ENCODE results near the gene RGL2. TPM values are rescaled to one million over a fixed set of nuclear protein-coding genes. Genes with fewer than 3 reads are reported as not detected.
"Not testable (repeated sequence)": the region's sequence is repeated elsewhere in the genome, so short reads cannot be mapped to it uniquely, and the experiment has no call there.

The RGL2 gene
- total RNA-seq, 4 donors from 2014 or later: 66.8 to 78.5 (median 71.3) TPM

DNA sequence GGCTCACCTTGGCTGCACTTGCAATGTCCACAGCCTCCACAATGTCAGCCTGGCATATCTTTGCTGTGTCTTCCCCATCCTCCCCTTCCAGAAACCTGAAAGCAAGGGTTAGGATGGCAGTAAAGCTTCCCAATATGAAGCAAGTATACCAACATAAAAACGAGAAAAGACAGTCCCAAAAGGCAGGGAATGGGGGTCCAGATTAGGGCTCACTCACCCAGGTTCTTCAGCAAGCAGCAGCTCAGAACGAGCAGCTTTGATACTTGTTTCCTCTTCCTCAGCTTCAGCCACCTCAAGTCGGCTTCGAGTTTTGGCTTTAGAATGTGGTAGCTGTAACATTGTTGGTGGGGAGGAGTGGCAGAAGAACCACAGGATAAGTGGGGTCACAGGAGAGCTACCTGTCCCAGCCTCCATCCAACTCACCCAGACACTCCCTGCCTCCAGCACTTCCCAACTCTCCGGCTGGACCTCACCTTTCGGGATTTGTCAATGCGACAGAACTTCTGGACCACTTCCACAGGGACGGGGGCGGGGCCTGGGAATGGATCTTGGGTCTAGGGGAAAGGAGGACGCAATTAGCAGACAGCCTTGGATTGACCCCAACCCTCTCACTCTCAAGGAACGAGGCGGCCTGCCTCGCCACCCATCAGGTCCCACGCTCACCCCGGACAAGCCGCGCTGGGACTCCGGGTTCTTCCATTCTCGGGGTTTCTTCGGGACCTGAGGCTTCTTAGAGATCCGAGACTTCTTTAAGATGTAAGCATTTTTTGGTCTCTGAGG is 10.4 kb downstream of the RGL2 start:
- peaks cover 16 to 41% of the 10 kb centered on the region in 2 donors for H3K36me3 ChIP-seq
- 18 to 19% methylated on average over 15 to 21 of the region's 21 CpGs for WGBS, 2 donors
- no peak for DNase-seq
- peaks cover 11 to 17% of the 10 kb centered on the region in 2 donors for H3K4me1 ChIP-seq
- TF ChIP-seq, protein P1, sequence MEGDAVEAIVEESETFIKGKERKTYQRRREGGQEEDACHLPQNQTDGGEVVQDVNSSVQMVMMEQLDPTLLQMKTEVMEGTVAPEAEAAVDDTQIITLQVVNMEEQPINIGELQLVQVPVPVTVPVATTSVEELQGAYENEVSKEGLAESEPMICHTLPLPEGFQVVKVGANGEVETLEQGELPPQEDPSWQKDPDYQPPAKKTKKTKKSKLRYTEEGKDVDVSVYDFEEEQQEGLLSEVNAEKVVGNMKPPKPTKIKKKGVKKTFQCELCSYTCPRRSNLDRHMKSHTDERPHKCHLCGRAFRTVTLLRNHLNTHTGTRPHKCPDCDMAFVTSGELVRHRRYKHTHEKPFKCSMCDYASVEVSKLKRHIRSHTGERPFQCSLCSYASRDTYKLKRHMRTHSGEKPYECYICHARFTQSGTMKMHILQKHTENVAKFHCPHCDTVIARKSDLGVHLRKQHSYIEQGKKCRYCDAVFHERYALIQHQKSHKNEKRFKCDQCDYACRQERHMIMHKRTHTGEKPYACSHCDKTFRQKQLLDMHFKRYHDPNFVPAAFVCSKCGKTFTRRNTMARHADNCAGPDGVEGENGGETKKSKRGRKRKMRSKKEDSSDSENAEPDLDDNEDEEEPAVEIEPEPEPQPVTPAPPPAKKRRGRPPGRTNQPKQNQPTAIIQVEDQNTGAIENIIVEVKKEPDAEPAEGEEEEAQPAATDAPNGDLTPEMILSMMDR (IDR thresholded peaks at IDR 0.05): no peak
- no peak for TF ChIP-seq POLR2A (IDR thresholded peaks at IDR 0.05)
- no peaks in the 10 kb centered on the region for H3K9me3 ChIP-seq
- peak overlapping the region in 2 of 3 donors; percentile 43 to 82 for H3K27ac ChIP-seq
- H3K4me3 ChIP-seq (replicated peaks in 1 of 3): peak overlapping the region; percentile 64 to 74 (median 73)
- intact Hi-C loops (cut with DNase I): no loop called here
- no peaks in the 10 kb centered on the region for H3K27me3 ChIP-seq

- Histone ChIP-seq H3K4me3 (replicated peaks in 1 of 3) (no peak overlapping the region), H3K27ac (no peak overlapping the region), H3K4me1 (peaks cover 11 to 17% of the 10 kb centered on the region in 2 donors), H3K36me3 (peaks cover 6 to 33% of the 10 kb centered on the region in 2 donors), H3K27me3 (no peaks in the 10 kb centered on the region), H3K9me3 (no peaks in the 10 kb centered on the region)
- DNase-seq: no peak
- TF ChIP-seq POLR2A (IDR thresholded peaks at IDR 0.05): no peak
- TF ChIP-seq, protein P1 (IDR thresholded peaks at IDR 0.05): no peak
- intact Hi-C loops (cut with DNase I): no loop called here
- WGBS, 2 donors: 90 to 92% methylated on average over 12 to 20 of the region's 22 CpGs
Measured at GRCh38 chr6:33286946-33287914, 11.5 kb downstream of the RGL2 start.

- Histone ChIP-seq H3K36me3 (peaks cover 0 to 30% of the 10 kb centered on the region in 2 donors), H3K4me1 (peaks cover 9 to 13% of the 10 kb centered on the region in 2 donors)
- H3K27me3 ChIP-seq; H3K4me3 ChIP-seq (replicated peaks in 1 of 3); intact Hi-C loops (cut with DNase I); H3K9me3 ChIP-seq; H3K27ac ChIP-seq; DNase-seq: not testable (repeated sequence)
- 91 to 95% methylated on average over 4 of the region's 4 CpGs for WGBS, 2 donors
Measured at GRCh38 chr6:33285214-33285613, 13.5 kb downstream of the RGL2 start.

GRCh38 chr6:33280539-33280938 is 18.2 kb downstream of the RGL2 start:
- intact Hi-C loops (cut with DNase I): no loop called here
- Histone ChIP-seq H3K27me3 (no peaks in the 10 kb centered on the region), H3K4me1 (peaks cover 17 to 22% of the 10 kb centered on the region in 2 donors), H3K4me3 (replicated peaks in 1 of 3) (no peak overlapping the region), H3K27ac (no peak overlapping the region), H3K9me3 (no peaks in the 10 kb centered on the region), H3K36me3 (peaks cover 13 to 31% of the 10 kb centered on the region in 2 donors)
- TF ChIP-seq POLR2A (IDR thresholded peaks at IDR 0.05): no peak
- TF ChIP-seq, protein P1 (IDR thresholded peaks at IDR 0.05): no peak
- no peak for DNase-seq
- WGBS, 2 donors: 80 to 94% methylated on average over 2 to 5 of the region's 6 CpGs

DNA sequence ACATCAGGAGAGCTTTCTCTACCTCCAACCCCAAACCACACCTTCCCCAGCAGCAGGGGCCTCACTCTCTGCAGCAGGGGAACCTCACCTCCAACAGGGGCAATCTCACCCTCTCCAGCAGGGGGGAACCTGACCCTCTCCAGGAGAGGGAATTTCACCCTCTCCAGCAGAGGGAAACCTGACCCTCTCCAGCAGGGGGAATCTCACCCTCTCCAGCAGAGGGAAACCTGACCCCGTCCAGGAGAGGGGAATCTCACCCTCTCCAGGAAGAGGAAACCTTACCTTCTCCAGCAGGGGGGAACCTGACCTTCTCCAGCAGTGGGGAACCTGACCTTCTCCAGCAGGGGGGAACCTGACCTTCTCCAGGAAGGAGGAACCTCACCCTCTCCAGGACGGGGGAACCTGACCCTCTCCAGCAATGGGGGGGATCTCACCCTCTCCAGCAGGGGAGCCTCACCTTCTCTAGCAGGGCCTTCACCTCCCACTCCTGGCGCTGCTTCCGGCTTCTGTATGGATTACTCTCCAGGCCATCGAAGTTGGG is 18.7 kb downstream of the RGL2 start:
- DNase-seq: no peak
- H3K27me3 ChIP-seq: no peaks in the 10 kb centered on the region
- H3K9me3 ChIP-seq: no peaks in the 10 kb centered on the region
- intact Hi-C loops (cut with DNase I): no loop called here
- 64 to 75% methylated on average over 4 to 5 of the region's 5 CpGs for WGBS, 2 donors
- TF ChIP-seq, protein P1 (IDR thresholded peaks at IDR 0.05): peak in 1 of 6 experiments; percentile 19
- TF ChIP-seq POLR2A (IDR thresholded peaks at IDR 0.05): no peak
- H3K36me3 ChIP-seq: peaks cover 14 to 31% of the 10 kb centered on the region in 2 donors
- no peak overlapping the region for H3K27ac ChIP-seq
- H3K4me1 ChIP-seq: peaks cover 17 to 22% of the 10 kb centered on the region in 2 donors
- H3K4me3 ChIP-seq (replicated peaks in 1 of 3): no peak overlapping the region

Measured in thyroid gland (tissue), 4 donors.